ENCODE results near the gene C1QTNF7. TPM values are rescaled to one million over a fixed set of nuclear protein-coding genes. Genes with fewer than 3 reads are reported as not detected.

The C1QTNF7 gene
- 3.1 TPM for polyA plus RNA-seq
- long read RNA-seq, donor 1, partial matches to known transcripts = 0 of 1 reads
- long read RNA-seq, donor 1, other reads (novel, unspliced or antisense) = 0 of 1 reads
- long read RNA-seq, donor 2, partial matches to known transcripts = 0 of 2 reads
- long read RNA-seq, donor 2, other reads (novel, unspliced or antisense) = 0 of 2 reads
- long read RNA-seq, donor 3 = 0 reads
- long read RNA-seq, donor 4 = 0 reads
- long read RNA-seq, donor 5 = 0 reads
- long read RNA-seq, donor 6, full-length matches to known transcripts = 1 of 1 reads
- long read RNA-seq, donor 6, partial matches to known transcripts = 0 of 1 reads
- long read RNA-seq, donor 6, other reads (novel, unspliced or antisense) = 0 of 1 reads
- long read RNA-seq, donor 7, full-length matches to known transcripts = 2 of 2 reads
- long read RNA-seq, donor 7, partial matches to known transcripts = 0 of 2 reads
- long read RNA-seq, donor 7, other reads (novel, unspliced or antisense) = 0 of 2 reads
- long read RNA-seq, donor 8, full-length matches to known transcripts = 1 of 1 reads
- long read RNA-seq, donor 8, partial matches to known transcripts = 0 of 1 reads
- long read RNA-seq, donor 8, other reads (novel, unspliced or antisense) = 0 of 1 reads
- long read RNA-seq, donor 9, full-length matches to known transcripts = 3 of 3 reads
- long read RNA-seq, donor 9, partial matches to known transcripts = 0 of 3 reads
- long read RNA-seq, donor 9, other reads (novel, unspliced or antisense) = 0 of 3 reads
- long read RNA-seq, donor 10 = 0 reads
- long read RNA-seq, donor 11, partial matches to known transcripts = 0 of 3 reads
- long read RNA-seq, donor 11, other reads (novel, unspliced or antisense) = 0 of 3 reads

- DNase-seq = peak in 1 of 2 donors; percentile 15
- no peaks in the 10 kb centered on the region for H3K27me3 ChIP-seq (ENCODE audit: control insufficient read depth, insufficient read depth, low read length)
- no peaks in the 10 kb centered on the region for H3K36me3 ChIP-seq (ENCODE audit: control insufficient read depth, insufficient read depth, low read length)
- no peaks in the 10 kb centered on the region for H3K9me3 ChIP-seq (ENCODE audit: control insufficient read depth, low read depth, low read length)
- peak within 1 kb of the TSS; percentile 13 for H3K27ac ChIP-seq (ENCODE audit: low read length)
- no CpG with 5 or more reads among the region's 3 CpGs for WGBS (ENCODE audit: insufficient coverage, low lambda C conversion rate)
- H3K4me3 ChIP-seq (ENCODE audit: low read length) = no peak within 1 kb of the TSS
- H3K4me1 ChIP-seq (ENCODE audit: control insufficient read depth, insufficient read depth, low read length) = no peaks in the 10 kb centered on the region
Measured at GRCh38 chr4:15427701-15428100, at the start of gene C1QTNF7. Gene C1QTNF7, plus strand, starts transcription at chr4:15428033. Its CDS starts 7,711 bp downstream, at chr4:15435744.

GRCh38 chr4:15378062-15378461 lies 49.8 kb upstream of the C1QTNF7 start:
- no peaks in the 10 kb centered on the region for H3K36me3 ChIP-seq (ENCODE audit: control insufficient read depth, insufficient read depth, low read length)
- DNase-seq = no peak
- H3K9me3 ChIP-seq (ENCODE audit: control insufficient read depth, low read depth, low read length) = no peaks in the 10 kb centered on the region
- H3K27ac ChIP-seq (ENCODE audit: low read length) = no peak overlapping the region
- H3K27me3 ChIP-seq (ENCODE audit: control insufficient read depth, insufficient read depth, low read length) = no peaks in the 10 kb centered on the region
- H3K4me3 ChIP-seq (ENCODE audit: low read length) = no peak overlapping the region
- WGBS (ENCODE audit: insufficient coverage, low lambda C conversion rate) = no CpG with 5 or more reads among the region's 1 CpG
- no peaks in the 10 kb centered on the region for H3K4me1 ChIP-seq (ENCODE audit: control insufficient read depth, insufficient read depth, low read length)

GRCh38 chr4:15378493-15378892 lies 49.3 kb upstream of the C1QTNF7 start:
- DNase-seq = no peak
- Histone ChIP-seq H3K9me3 (ENCODE audit: control insufficient read depth, low read depth, low read length) (no peaks in the 10 kb centered on the region), H3K4me1 (ENCODE audit: control insufficient read depth, insufficient read depth, low read length) (no peaks in the 10 kb centered on the region), H3K36me3 (ENCODE audit: control insufficient read depth, insufficient read depth, low read length) (no peaks in the 10 kb centered on the region), H3K27ac (ENCODE audit: low read length) (no peak overlapping the region), H3K4me3 (ENCODE audit: low read length) (no peak overlapping the region), H3K27me3 (ENCODE audit: control insufficient read depth, insufficient read depth, low read length) (no peaks in the 10 kb centered on the region)
- no CpG with 5 or more reads among the region's 1 CpG for WGBS (ENCODE audit: insufficient coverage, low lambda C conversion rate)

- Histone ChIP-seq H3K4me1 (ENCODE audit: control insufficient read depth, insufficient read depth, low read length) (no peaks in the 10 kb centered on the region), H3K27ac (ENCODE audit: low read length) (no peak overlapping the region), H3K36me3 (ENCODE audit: control insufficient read depth, insufficient read depth, low read length) (no peaks in the 10 kb centered on the region), H3K4me3 (ENCODE audit: low read length) (no peak overlapping the region), H3K9me3 (ENCODE audit: control insufficient read depth, low read depth, low read length) (no peaks in the 10 kb centered on the region), H3K27me3 (ENCODE audit: control insufficient read depth, insufficient read depth, low read length) (no peaks in the 10 kb centered on the region)
- WGBS (ENCODE audit: insufficient coverage, low lambda C conversion rate) = no CpG with 5 or more reads among the region's 3 CpGs
- DNase-seq = no peak
Measured at GRCh38 chr4:15381806-15382338, 46.0 kb upstream of the C1QTNF7 start.

GRCh38 chr4:15382669-15383273 lies 45.1 kb upstream of the C1QTNF7 start:
- no CpG with 5 or more reads among the region's 5 CpGs for WGBS (ENCODE audit: insufficient coverage, low lambda C conversion rate)
- H3K4me1 ChIP-seq (ENCODE audit: control insufficient read depth, insufficient read depth, low read length) = no peaks in the 10 kb centered on the region
- H3K27me3 ChIP-seq (ENCODE audit: control insufficient read depth, insufficient read depth, low read length) = no peaks in the 10 kb centered on the region

GRCh38 chr4:15385515-15385914 lies 42.3 kb upstream of the C1QTNF7 start:
- Histone ChIP-seq H3K27me3 (ENCODE audit: control insufficient read depth, insufficient read depth, low read length) (no peaks in the 10 kb centered on the region), H3K4me3 (ENCODE audit: low read length) (no peak overlapping the region), H3K4me1 (ENCODE audit: control insufficient read depth, insufficient read depth, low read length) (no peaks in the 10 kb centered on the region), H3K27ac (ENCODE audit: low read length) (no peak overlapping the region), H3K9me3 (ENCODE audit: control insufficient read depth, low read depth, low read length) (no peaks in the 10 kb centered on the region), H3K36me3 (ENCODE audit: control insufficient read depth, insufficient read depth, low read length) (no peaks in the 10 kb centered on the region)
- 100% methylated on average over 1 of the region's 6 CpGs for WGBS (ENCODE audit: insufficient coverage, low lambda C conversion rate)
- DNase-seq = no peak

More at GRCh38 chr4:15382669-15383273, 45.1 kb upstream of the C1QTNF7 start:
- Histone ChIP-seq H3K9me3 (ENCODE audit: control insufficient read depth, low read depth, low read length) (no peaks in the 10 kb centered on the region), H3K36me3 (ENCODE audit: control insufficient read depth, insufficient read depth, low read length) (no peaks in the 10 kb centered on the region), H3K4me3 (ENCODE audit: low read length) (no peak overlapping the region), H3K27ac (ENCODE audit: low read length) (no peak overlapping the region)
- no peak for DNase-seq

- 60% methylated on average over 1 of the region's 4 CpGs for WGBS (ENCODE audit: insufficient coverage, low lambda C conversion rate)
- Histone ChIP-seq H3K4me1 (ENCODE audit: control insufficient read depth, insufficient read depth, low read length) (no peaks in the 10 kb centered on the region), H3K9me3 (ENCODE audit: control insufficient read depth, low read depth, low read length) (no peaks in the 10 kb centered on the region), H3K36me3 (ENCODE audit: control insufficient read depth, insufficient read depth, low read length) (no peaks in the 10 kb centered on the region), H3K27me3 (ENCODE audit: control insufficient read depth, insufficient read depth, low read length) (no peaks in the 10 kb centered on the region), H3K4me3 (ENCODE audit: low read length) (no peak overlapping the region), H3K27ac (ENCODE audit: low read length) (no peak overlapping the region)
- DNase-seq = no peak
Measured at GRCh38 chr4:15385928-15386327, 41.9 kb upstream of the C1QTNF7 start.

GRCh38 chr4:15390494-15390893 lies 37.3 kb upstream of the C1QTNF7 start:
- Histone ChIP-seq H3K27me3 (ENCODE audit: control insufficient read depth, insufficient read depth, low read length) (no peaks in the 10 kb centered on the region), H3K4me1 (ENCODE audit: control insufficient read depth, insufficient read depth, low read length) (no peaks in the 10 kb centered on the region), H3K4me3 (ENCODE audit: low read length) (no peak overlapping the region), H3K36me3 (ENCODE audit: control insufficient read depth, insufficient read depth, low read length) (no peaks in the 10 kb centered on the region), H3K9me3 (ENCODE audit: control insufficient read depth, low read depth, low read length) (no peaks in the 10 kb centered on the region), H3K27ac (ENCODE audit: low read length) (no peak overlapping the region)
- WGBS (ENCODE audit: insufficient coverage, low lambda C conversion rate) = no CpG with 5 or more reads among the region's 3 CpGs
- no peak for DNase-seq

GRCh38 chr4:15392053-15392805 lies 35.6 kb upstream of the C1QTNF7 start:
- Histone ChIP-seq H3K27ac (ENCODE audit: low read length) (no peak overlapping the region), H3K36me3 (ENCODE audit: control insufficient read depth, insufficient read depth, low read length) (no peaks in the 10 kb centered on the region), H3K4me3 (ENCODE audit: low read length) (no peak overlapping the region), H3K4me1 (ENCODE audit: control insufficient read depth, insufficient read depth, low read length) (no peaks in the 10 kb centered on the region), H3K9me3 (ENCODE audit: control insufficient read depth, low read depth, low read length) (no peaks in the 10 kb centered on the region), H3K27me3 (ENCODE audit: control insufficient read depth, insufficient read depth, low read length) (no peaks in the 10 kb centered on the region)
- WGBS (ENCODE audit: insufficient coverage, low lambda C conversion rate) = no CpG with 5 or more reads among the region's 8 CpGs
- DNase-seq = no peak
